Natural killer cell treated with Interleukin-12 subunit alpha and Interleukin-12 subunit beta and Interleukin-15 and Interleukin-18, amount 100 ng/mL, for 72 hours (primary cell): ENCODE results near the gene LACTBL1. TPM values are rescaled to one million over a fixed set of nuclear protein-coding genes. Genes with fewer than 3 reads are reported as not detected.
A peak's percentile ranks its signal among the peaks of the same experiment; 100 is the strongest.
"Not testable (repeated sequence)": the region's sequence is repeated elsewhere in the genome, so short reads cannot be mapped to it uniquely, and the experiment has no call there.

Experiments
- ATAC-seq, 2 donors: fragments of 150-1000 bp; cut with Tn5 transposase in 1 of 2; sonication (Bioruptor Pico), chemical (Tn5 transposase) in 1 of 2; 2 replicates each; pipeline ENCODE4 v1.10.0; 2021
- DNase-seq: peaks from one replicate; pipeline ENCODE4 v3.0.0; 2022; ENCODE audit warnings: low spot score
- H3K27ac Mint-ChIP-seq, 2 donors: 1 replicate in 1 of 2; 2 replicates in 1 of 2; pipeline ENCODE4 v1.8.0; 2022; ENCODE audit warnings: mixed read lengths in 2 of 2, mild to moderate bottlenecking in 1 of 2, moderate library complexity in 1 of 2
- H3K27me3 Mint-ChIP-seq, 2 donors: 1 replicate in 1 of 2; 2 replicates in 1 of 2; pipeline ENCODE4 v1.8.0; 2022; ENCODE audit warnings: mixed read lengths in 2 of 2
- H3K36me3 Mint-ChIP-seq: one replicate; pipeline ENCODE4 v1.8.0; 2022; ENCODE audit warnings: mixed read lengths
- H3K4me1 Mint-ChIP-seq, 2 donors: 1 replicate in 1 of 2; 2 replicates in 1 of 2; pipeline ENCODE4 v1.8.0; 2022; ENCODE audit warnings: low read depth in 2 of 2, mixed read lengths in 2 of 2, mild to moderate bottlenecking in 1 of 2
- H3K4me3 Mint-ChIP-seq: one replicate; pipeline ENCODE4 v1.8.0; 2022; ENCODE audit warnings: mixed read lengths
- H3K9me3 Mint-ChIP-seq: 2 replicates; pipeline ENCODE4 v1.8.0; 2022; ENCODE audit warnings: mixed read lengths
- total RNA-seq, 2 donors: library from RNA; stranded (reverse); gene quantifications; one replicate each; pipeline ENCODE4 v1.2.3, GENCODE V29; 2022

The LACTBL1 gene
- total RNA-seq, 2 donors from 2014 or later = not detected

- not testable (repeated sequence) for H3K4me1 Mint-ChIP-seq, H3K27ac Mint-ChIP-seq, DNase-seq, ATAC-seq, H3K9me3 Mint-ChIP-seq, H3K36me3 Mint-ChIP-seq, H3K4me3 Mint-ChIP-seq
- H3K27me3 Mint-ChIP-seq = peaks cover 15% of the 10 kb centered on the region in 2 donors
Observed at GRCh38 chr1:22945171-22945570, 27.5 kb downstream of the LACTBL1 start.

- no peak for ATAC-seq
- H3K9me3 Mint-ChIP-seq = peaks cover 3% of the 10 kb centered on the region
- DNase-seq = no peak
- H3K36me3 Mint-ChIP-seq = peaks cover 7% of the 10 kb centered on the region
- H3K27ac Mint-ChIP-seq = no peak overlapping the region
- H3K4me3 Mint-ChIP-seq = no peak overlapping the region
- H3K4me1 Mint-ChIP-seq = no peaks in the 10 kb centered on the region
- H3K27me3 Mint-ChIP-seq = peaks cover 12 to 15% of the 10 kb centered on the region in 2 donors
Observed at GRCh38 chr1:22944346-22945055, 28.2 kb downstream of the LACTBL1 start.

- peaks cover 3% of the 10 kb centered on the region for H3K9me3 Mint-ChIP-seq
- ATAC-seq (no peak), DNase-seq (no peak)
- no peak overlapping the region for H3K4me3 Mint-ChIP-seq
- H3K27me3 Mint-ChIP-seq = peaks cover 8 to 15% of the 10 kb centered on the region in 2 donors
- no peak overlapping the region for H3K27ac Mint-ChIP-seq
- H3K36me3 Mint-ChIP-seq = peaks cover 7% of the 10 kb centered on the region
- H3K4me1 Mint-ChIP-seq = no peaks in the 10 kb centered on the region
Observed at GRCh38 chr1:22941257-22941656, 31.4 kb downstream of the LACTBL1 start.

GRCh38 chr1:22936681-22937080 is 36.0 kb downstream of the LACTBL1 start:
- Mint-ChIP-seq H3K27me3 (peaks cover 6 to 8% of the 10 kb centered on the region in 2 donors), H3K27ac (no peak overlapping the region), H3K9me3 (peaks cover 3% of the 10 kb centered on the region), H3K4me3 (no peak overlapping the region), H3K36me3 (peaks cover 7% of the 10 kb centered on the region), H3K4me1 (no peaks in the 10 kb centered on the region)
- DNase-seq (no peak), ATAC-seq (no peak)

- H3K4me3 Mint-ChIP-seq = no peak overlapping the region
- H3K27me3 Mint-ChIP-seq = peaks cover 3 to 5% of the 10 kb centered on the region in 2 donors
- no peak overlapping the region for H3K27ac Mint-ChIP-seq
- DNase-seq (no peak), ATAC-seq (no peak)
- peaks cover 2% of the 10 kb centered on the region for H3K9me3 Mint-ChIP-seq
- H3K36me3 Mint-ChIP-seq = peaks cover 4% of the 10 kb centered on the region
- H3K4me1 Mint-ChIP-seq = no peaks in the 10 kb centered on the region
Observed at GRCh38 chr1:22935433-22935832, 37.2 kb downstream of the LACTBL1 start.

- H3K27ac Mint-ChIP-seq = no peak overlapping the region
- H3K4me1 Mint-ChIP-seq = no peaks in the 10 kb centered on the region
- peaks cover 14 to 15% of the 10 kb centered on the region in 2 donors for H3K27me3 Mint-ChIP-seq
- ATAC-seq (no peak), DNase-seq (no peak)
- H3K36me3 Mint-ChIP-seq = no peaks in the 10 kb centered on the region
- H3K4me3 Mint-ChIP-seq = no peak overlapping the region
- H3K9me3 Mint-ChIP-seq = no peaks in the 10 kb centered on the region
Observed at GRCh38 chr1:22932803-22933470, 39.7 kb downstream of the LACTBL1 start.

- Mint-ChIP-seq H3K27me3 (peaks cover 24 to 25% of the 10 kb centered on the region in 2 donors), H3K4me3 (no peak overlapping the region), H3K27ac (no peak overlapping the region), H3K36me3 (no peaks in the 10 kb centered on the region), H3K9me3 (no peaks in the 10 kb centered on the region), H3K4me1 (no peaks in the 10 kb centered on the region)
- no peak for DNase-seq
- peak; percentile 59 to 66 for ATAC-seq
Observed at GRCh38 chr1:22930240-22930912, 42.3 kb downstream of the LACTBL1 start.

GRCh38 chr1:22925111-22925510 is 47.6 kb downstream of the LACTBL1 start:
- Mint-ChIP-seq H3K4me1 (peaks cover 0 to 2% of the 10 kb centered on the region in 2 donors), H3K27me3 (peaks cover 26 to 31% of the 10 kb centered on the region in 2 donors), H3K4me3 (no peak overlapping the region), H3K9me3 (no peaks in the 10 kb centered on the region), H3K27ac (no peak overlapping the region), H3K36me3 (no peaks in the 10 kb centered on the region)
- no peak for DNase-seq
- ATAC-seq = no peak

GRCh38 chr1:22922640-22923039 is 50.0 kb downstream of the LACTBL1 start:
- Mint-ChIP-seq H3K4me3 (no peak overlapping the region), H3K4me1 (peaks cover 0 to 2% of the 10 kb centered on the region in 2 donors), H3K36me3 (no peaks in the 10 kb centered on the region), H3K27ac (no peak overlapping the region), H3K9me3 (no peaks in the 10 kb centered on the region), H3K27me3 (peaks cover 14 to 15% of the 10 kb centered on the region in 2 donors)
- no peak for DNase-seq
- ATAC-seq = no peak

GRCh38 chr1:22921452-22922126 is 51.1 kb downstream of the LACTBL1 start:
- Mint-ChIP-seq H3K36me3 (no peaks in the 10 kb centered on the region), H3K4me3 (no peak overlapping the region), H3K27ac (no peak overlapping the region), H3K27me3 (peaks cover 6 to 12% of the 10 kb centered on the region in 2 donors), H3K4me1 (peaks cover 0 to 2% of the 10 kb centered on the region in 2 donors), H3K9me3 (no peaks in the 10 kb centered on the region)
- no peak for ATAC-seq
- no peak for DNase-seq

GRCh38 chr1:22920734-22921451 is 51.8 kb downstream of the LACTBL1 start:
- Mint-ChIP-seq H3K9me3 (no peaks in the 10 kb centered on the region), H3K36me3 (no peaks in the 10 kb centered on the region), H3K27ac (no peak overlapping the region), H3K4me1 (peaks cover 0 to 2% of the 10 kb centered on the region in 2 donors), H3K27me3 (peaks cover 6 to 9% of the 10 kb centered on the region in 2 donors), H3K4me3 (no peak overlapping the region)
- ATAC-seq (no peak), DNase-seq (no peak)

GRCh38 chr1:22920026-22920733 is 52.5 kb downstream of the LACTBL1 start:
- Mint-ChIP-seq H3K9me3 (no peaks in the 10 kb centered on the region), H3K4me3 (no peak overlapping the region), H3K27ac (no peak overlapping the region), H3K36me3 (no peaks in the 10 kb centered on the region), H3K4me1 (peaks cover 0 to 2% of the 10 kb centered on the region in 2 donors), H3K27me3 (peaks cover 4 to 14% of the 10 kb centered on the region in 2 donors)
- DNase-seq = no peak
- no peak for ATAC-seq
